HG02759 (cell line): ENCODE data around the gene ACSS2.

ENCODE experiments used
- ATAC-seq: cut with Tn5 transposase; IDR thresholded peaks from one replicate; pipeline ENCODE4 v1.9.1; 2021; ENCODE audit warnings: mild to moderate bottlenecking, moderate library complexity; ENCODE audit not compliant: unreplicated experiment

ACSS2 gene, protein sequence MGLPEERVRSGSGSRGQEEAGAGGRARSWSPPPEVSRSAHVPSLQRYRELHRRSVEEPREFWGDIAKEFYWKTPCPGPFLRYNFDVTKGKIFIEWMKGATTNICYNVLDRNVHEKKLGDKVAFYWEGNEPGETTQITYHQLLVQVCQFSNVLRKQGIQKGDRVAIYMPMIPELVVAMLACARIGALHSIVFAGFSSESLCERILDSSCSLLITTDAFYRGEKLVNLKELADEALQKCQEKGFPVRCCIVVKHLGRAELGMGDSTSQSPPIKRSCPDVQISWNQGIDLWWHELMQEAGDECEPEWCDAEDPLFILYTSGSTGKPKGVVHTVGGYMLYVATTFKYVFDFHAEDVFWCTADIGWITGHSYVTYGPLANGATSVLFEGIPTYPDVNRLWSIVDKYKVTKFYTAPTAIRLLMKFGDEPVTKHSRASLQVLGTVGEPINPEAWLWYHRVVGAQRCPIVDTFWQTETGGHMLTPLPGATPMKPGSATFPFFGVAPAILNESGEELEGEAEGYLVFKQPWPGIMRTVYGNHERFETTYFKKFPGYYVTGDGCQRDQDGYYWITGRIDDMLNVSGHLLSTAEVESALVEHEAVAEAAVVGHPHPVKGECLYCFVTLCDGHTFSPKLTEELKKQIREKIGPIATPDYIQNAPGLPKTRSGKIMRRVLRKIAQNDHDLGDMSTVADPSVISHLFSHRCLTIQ

DNA sequence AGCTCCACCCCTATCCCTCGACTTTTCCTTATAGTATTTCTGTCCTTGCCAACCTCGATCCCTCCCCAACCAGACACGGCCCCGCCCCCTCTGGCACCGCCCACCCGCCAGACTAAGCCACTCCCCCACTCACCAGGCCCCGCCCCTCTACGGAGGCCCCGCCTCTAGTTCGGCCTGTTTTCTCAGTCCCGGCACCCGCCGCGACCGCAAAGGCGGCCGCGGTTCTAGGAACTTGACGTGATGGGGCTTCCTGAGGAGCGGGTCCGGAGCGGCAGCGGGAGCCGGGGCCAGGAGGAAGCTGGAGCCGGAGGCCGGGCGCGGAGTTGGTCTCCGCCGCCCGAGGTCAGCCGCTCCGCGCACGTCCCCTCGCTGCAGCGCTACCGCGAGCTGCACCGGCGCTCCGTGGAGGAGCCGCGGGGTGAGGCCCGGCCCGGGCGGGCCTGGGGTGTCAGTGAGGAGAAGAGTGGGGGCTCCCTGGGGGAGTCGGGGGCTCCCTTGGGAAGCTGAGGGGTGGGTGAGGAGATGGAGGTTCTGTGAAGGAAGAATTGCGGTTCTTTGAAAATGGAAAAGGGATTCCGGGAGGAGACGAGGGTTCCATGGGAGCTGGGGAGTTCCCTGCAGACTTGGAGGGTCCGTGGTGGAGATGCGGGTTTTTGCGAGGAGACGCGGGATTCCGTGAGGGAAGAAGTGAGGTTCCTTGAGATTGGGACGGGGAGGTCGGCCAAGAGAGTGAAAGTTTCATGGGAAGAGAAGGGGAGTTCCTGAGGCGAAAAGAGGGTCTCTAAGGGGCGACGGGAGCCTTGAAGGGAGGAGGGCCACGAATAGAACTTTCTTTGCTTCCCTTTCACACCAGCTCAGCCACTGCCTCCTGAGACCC is at the start of gene ACSS2:
TSS of gene ACSS2 (plus strand) at position 207 of the 877 bp plus-strand sequence. CDS start at position 241, 34 bp downstream.
- peak; percentile 63 for ATAC-seq

DNA sequence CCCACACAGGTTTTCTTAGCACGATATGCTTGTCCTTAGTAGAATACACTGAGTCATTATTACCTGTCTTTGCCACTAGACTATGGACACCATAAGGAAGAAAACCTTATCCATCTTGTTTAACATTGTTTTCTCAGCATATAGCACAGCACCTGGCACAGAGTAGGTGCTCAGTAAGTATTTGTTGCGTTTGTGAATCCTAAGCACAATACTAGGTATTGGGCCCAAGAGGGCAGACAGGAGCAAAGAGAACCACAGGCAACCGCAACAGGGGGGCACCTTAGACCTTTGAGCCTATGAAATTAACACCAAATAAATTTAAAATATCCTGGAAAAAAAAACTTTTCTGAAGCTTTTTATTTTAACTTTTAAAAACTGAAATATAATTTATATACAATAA is 47.2 kb upstream of the ACSS2 start:
- ATAC-seq: no peak

DNA sequence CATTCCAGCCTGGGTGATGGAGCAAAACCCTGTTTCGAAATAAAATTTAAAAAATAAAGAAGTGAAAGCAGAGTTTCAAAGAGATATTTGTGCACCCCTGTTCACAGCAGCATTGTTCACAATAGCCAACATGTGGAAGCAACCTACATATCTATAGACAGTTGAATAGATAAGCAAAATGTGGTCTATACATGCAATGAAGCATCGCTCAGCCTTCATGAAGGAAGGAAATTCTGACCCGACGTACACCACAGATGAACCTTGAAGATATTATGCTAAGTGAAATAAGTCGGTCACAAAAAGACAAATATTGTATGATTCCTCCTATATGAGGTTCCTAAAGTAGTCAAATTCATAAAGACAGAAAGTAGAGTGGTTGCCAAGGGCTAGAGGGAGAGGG is 44.5 kb upstream of the ACSS2 start:
- ATAC-seq: no peak

DNA sequence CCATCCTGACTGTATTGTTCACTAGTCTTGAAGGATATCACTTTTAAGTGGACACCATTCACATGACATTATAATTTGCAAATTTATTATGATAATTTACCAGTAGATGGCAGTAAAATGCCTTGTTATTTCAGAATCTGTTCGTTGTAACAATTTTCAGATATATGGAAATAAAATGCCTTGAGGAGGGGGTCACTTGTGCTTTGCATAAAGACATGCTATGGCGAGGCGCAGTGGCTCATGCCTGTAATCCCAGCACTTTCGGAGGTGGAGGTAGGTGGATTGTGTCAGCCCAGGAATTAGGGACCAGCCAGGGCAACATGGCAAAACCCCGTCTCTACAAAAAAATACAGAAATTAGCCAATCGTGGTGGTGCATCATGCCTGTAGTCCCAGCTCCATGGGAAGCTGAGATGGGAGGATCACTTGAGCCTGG is 41.9 kb upstream of the ACSS2 start:
- no peak for ATAC-seq

DNA sequence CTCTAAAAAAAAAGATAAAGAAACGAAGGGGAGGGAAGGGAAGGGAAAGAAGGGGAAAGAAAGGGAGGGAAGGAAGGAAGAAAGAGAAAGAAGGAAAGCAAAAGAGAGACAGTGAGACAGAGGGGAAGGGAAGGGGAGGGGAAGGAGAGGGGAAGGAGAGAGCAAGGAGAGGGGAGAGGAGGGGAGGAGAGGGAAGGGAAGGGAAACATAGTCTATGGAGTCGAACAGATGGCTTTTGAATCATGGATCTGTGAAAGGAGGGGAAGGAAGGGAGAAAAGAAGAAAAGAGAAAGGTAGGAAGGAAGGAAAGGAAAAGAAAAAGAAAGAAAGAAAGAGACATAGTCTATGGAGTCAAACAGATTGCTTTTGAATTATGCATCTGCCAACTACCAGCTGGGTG is 34.3 kb upstream of the ACSS2 start:
- ATAC-seq: no peak

DNA sequence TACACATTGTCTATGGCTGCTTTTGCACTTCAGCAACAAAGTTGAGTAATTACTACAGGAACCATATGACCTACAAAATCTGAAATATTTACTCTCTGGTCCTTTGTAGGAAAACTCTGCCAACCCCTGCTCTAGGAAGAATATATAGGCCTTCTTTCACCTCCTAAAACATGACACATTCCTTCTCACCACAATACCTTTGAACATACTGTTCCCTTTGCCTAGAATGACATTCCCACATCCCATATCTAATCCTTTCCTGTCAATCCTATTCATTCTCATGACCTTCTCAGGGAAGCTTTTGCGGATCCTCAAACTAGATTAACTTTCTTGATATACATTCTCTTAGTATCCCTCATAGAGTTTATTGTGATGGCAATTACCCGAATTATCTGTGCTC is 33.0 kb upstream of the ACSS2 start:
- ATAC-seq: no peak

DNA sequence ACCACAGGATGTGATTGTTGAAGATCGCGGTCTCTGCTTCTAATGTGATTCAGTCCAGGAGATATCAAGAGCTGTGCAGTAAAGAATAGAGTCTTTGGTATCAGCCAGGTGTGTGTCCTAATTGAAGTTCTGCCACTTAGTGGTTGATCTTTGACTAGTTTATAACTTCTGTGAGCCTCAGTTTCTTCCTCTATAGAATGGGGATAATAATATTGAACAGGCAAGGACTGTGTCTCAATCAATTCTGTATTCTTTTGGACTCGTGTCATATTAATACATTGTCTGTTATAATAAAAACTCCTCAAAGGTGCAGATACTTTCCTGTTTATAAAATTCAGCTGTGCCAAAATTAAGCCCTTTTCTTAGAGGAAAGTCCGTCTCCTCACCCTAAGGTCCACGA is 27.8 kb upstream of the ACSS2 start:
- no peak for ATAC-seq

DNA sequence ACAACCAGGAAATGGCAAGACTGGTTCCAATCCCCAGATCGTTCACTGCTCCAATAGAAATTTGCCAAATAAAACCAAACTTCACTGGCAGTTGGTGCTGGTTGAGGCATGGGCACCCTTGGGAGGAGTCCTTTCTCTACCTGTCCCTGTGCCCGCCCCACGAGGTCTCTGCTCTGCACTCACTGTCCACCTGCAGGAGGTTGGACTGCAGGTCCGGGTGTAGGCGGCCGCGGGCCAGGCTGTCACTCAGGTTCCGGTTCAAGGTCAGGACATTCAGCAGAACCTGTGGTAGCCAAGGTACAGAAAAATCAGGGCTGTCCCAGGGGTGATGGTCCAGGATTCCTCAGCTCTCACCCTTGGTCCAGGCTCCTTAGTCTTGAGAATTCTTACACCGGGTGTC is 26.6 kb upstream of the ACSS2 start:
- ATAC-seq: no peak

DNA sequence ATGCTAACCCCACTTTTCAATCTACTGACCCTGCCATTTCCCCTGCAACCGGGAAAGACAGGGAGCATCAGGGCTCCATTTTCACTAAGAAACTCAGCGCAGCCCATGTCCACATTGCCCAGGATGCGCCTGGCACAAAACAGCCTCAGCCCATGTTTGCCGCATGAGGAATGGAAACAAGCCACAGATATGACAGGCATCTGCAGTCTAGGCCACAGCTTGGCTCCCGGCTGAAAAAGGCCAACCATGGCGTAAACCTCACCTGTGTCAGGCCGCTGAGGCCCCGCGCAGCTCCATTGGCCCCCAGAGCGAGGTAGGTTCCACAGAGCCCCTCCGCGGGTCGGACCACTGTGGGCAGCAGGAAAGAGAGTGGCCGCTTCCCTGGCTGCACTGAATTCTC is 25.4 kb upstream of the ACSS2 start:
- no peak for ATAC-seq

DNA sequence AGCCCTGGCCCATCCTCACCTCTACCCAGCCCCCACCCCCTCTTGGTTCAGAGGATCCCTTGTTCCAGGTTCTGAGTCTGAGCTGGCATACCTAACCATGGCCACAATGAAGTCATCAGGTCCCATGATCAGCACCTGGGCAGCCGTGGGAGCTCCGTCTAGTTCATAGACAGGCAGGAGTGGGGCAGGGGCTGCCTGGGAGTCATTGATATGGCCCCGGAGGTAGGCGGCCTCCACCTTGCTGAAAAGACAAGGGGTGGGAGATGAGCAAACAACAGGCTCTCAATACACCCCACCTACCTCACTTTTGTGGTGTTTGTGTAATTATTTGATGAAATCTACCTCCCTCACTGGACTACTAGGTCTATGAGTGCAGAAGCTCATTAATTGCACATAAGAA is 24.1 kb upstream of the ACSS2 start:
- no peak for ATAC-seq

DNA sequence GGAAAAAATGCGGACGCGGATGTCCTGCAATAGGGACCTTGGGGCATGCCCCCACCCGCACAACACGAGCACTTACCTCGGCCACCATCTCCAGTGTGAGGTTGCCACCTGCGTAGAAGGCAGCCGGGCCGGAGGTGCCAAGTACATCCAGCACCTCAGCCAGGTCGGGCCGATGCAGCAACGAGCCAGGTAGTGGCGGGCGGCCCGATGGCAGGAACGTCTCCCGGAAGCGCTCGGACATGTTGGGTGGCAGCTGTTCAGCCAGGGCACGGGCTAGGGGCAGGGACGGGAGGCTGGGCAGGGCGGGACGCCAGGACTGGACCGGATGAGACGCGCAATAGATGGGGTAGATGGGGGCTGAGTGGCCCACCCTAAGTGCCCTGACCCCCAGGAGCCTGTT is 17.0 kb upstream of the ACSS2 start:
- ATAC-seq: no peak

DNA sequence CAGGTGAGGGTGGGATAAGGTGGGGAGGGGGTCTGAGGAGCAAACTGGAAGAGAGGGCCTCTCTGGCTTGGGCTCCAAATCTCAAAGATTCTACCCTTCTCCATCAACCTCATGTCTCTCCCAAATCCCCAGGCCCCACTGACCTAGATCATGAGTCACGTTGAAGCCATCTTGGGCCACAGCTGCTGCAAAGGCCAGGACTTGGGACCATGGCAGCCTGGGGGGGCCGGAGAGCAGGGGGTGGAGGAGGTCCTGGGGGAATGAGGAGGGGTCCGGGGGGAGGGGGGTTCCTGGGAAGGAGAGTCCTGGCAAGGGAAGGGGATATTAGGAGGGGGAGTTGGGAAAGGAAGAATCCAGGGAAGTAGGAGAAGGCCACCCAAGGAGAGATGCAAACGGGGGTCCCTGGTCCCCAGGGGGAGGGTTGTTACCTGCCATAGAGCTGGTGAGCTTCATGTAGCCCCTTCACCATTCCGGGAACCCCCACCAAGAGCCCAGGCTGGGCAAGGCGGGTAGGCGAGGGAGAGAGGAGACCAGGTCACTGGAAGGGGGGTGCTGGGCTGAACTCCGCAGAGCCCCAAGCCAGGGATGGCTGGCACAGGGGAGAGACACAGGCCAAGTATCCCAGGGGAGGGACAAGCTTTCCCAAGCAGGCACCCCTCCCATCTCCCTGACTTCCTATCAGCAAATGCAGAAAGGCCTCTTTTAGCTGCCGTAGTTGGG is 16.4 kb upstream of the ACSS2 start:
- no peak for ATAC-seq

DNA sequence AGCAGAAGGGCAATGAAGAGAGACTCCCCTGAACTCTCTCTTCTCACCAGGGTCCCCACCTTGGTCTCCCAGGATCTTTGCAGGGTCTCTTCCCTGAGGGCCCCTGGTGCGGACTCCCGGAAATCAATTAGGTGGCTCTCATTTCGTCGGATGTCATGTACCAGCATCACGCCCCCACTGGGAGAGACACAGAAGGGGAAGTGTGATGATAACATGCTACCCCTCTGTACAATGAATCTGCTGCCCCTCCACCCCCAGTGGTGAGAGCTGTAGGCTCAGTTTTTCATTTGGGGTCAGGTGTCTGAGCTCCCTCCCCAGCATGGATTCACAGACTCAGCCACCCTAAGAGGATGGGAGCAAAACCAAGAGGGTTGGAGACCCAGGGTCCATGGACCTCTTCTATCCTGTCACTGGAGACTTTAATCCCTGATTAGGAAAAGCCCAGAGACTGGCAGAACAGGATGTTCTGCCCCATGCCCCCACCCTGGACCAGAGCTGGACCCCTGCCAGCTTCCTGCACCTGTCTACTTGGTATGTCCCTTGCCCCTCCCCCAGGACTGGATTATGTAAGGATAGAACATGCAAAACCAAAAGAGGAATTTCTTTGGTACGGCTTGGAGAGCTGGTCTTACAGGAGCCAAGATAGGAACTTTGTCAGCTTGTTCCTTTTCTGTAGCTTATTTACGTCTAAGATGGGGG is 14.9 kb upstream of the ACSS2 start:
- no peak for ATAC-seq

DNA sequence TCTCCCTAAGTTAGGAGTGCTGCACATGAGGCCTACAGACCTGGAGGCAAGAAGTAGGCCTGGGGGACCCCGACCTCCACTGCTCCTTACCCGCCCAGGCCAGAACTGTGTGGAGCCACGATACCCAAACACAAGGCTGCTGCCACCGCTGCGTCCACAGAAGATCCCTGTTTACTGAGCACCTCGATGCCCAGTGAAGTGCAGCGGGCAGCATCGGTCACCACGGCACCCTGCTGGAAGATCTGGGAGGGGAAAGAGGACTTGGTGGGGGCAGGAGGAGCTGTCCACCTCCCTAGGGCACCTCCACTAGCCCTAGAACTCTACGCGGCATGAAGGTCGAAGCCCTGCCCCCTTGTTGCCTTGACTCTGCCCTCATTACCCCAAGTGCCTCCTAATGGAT is 13.7 kb upstream of the ACSS2 start:
- ATAC-seq: no peak

DNA sequence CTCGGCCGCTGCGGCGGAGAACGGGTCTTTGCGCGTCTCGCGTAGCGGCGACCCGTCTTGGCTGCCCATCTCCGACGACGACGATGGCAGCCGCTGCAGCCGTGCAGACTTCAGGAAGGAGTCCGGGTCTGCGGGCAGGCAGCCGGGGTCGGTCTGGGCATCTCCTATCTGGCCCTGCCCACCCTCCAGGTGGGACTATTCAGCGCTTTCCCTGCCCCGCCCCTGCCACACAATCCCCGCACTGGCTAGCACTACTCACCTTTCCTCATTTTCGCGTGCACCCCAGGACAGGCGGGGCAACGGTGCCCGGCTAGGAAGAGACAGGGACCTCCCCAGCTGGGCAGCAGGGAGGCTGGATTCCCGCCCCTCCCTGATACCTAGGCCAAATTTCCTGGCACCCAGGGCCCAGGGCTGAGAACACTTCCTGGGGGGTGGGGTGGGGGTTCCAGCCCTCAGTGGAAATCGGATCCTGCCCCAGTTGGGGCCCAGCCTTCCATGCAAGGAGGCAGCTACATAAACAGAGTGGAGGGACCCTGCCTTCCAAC is 12.9 kb upstream of the ACSS2 start:
- ATAC-seq: no peak

DNA sequence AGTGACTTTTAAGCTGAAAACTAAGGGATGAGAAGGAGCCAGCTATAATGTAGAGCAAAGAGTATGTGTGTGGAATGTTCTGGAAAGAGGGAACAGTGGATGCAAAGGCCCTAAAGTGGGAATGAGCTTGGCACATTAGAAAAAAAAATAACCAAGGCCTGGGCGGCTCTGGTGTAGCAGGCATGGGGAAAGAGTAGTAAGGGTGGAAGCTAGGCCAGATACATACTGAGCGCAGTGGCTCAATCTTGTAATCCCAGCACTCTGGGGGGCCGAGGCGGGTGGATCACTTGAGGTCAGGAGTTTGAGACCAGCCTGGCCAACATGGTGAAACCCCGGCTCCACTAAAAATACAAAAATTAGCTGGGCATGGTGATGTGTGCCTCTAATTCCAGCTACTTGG is 12.2 kb upstream of the ACSS2 start:
- ATAC-seq: no peak

DNA sequence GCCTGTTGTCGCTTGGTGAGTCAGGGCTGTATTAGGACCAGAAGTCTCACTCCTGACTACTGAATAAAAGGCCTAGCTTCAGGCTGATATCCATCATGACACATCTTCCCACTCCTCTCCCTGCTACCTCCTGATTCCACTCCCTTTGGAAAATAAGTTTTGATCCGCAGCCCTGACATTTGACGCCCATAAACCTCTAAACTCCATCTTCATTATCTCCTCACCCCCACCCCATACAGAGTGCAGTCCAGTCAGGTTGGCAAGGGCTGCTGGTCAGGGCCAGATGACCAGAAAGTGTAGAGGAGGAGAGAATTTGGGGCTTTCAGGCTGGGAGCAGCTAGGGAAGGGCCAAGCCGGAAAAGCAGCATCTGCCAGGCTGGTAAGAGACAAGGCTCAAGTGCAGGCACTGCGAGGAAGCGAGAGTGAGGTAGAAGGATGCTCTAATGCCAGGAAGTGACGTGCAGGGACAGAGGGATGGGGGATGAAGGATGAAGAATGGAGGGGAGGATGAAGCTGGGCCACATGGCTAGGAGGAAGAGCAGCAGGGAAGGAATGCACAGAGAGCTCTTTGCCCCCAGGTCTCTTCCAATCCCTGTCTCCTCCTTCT is 5.0 kb upstream of the ACSS2 start:
- ATAC-seq: no peak

DNA sequence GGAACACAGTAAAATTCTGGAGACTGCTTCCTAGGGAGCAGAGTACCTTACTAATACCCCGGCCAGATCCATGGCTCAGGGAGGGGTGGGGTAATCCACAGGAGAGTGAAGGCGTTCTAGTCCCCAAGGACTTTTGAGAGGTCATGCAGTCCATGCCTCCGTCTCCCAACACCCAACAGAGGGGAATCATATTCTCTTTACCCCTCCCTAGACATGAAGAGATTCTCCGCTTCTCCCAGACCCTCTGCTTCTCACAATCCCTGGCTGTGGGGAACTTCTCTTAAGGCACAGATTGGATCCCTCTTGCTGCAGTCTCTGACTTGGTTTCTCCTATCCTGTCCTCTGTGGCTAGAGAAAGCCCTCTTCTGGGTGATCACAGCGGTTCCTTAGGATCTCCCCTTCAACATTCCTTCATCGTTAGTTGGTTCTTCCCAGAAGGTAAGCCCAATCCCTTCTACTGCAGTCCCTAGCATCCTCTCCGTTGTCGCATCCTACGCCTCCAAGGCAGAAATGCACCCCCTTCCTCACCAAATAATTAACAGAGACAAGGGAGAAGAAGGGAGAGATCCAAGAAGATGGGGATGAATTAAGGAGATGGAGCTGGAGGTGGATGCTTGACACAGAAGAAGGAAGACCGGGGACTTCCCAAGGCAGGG is 4.3 kb upstream of the ACSS2 start:
- no peak for ATAC-seq

DNA sequence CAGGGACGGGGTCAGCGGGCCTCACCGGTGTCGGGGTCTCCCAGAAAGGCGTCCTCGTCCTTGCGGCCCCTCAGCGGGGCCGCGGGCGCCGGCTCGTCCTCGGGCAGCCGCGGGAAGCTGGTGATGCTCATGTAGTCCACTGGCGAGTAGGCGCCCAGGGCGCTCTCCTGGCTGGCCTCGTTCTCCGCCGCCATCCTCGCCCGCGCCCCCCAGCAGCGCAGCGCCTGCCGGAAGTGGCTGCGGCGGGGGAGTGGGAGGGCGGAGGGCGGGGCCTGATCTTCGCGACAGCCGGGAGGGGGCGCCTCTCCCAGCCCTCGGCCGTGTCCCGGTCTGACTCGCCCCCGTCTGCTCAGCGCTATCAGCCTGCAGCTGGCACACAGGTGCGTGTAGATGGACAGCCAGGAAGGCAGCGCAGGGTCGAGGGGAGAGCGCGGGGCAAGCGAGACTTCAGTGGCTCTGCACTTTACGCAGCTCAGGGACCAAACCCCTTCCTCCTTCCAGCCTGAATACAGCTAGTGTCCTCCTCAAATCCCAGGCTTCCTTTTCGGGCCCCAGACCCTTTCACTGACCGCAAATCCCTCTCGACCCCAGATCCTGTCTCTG is 3.7 kb upstream of the ACSS2 start, which contains the start of gene GGT7:
TSS of gene GGT7 (minus strand) at position 235 of the 603 bp plus-strand sequence. CDS start at position 194, 41 bp downstream.
- ATAC-seq: peak; percentile 58
